Amniotic epithelial cell (primary cell): ENCODE results near the gene LEPROT.

ENCODE experiments used
- DNase-seq: peaks from one replicate; pipeline ENCODE4 v3.0.0-alpha.2; 2010; ENCODE audit warnings: low read depth

Gene LEPROT

GRCh38 chr1:65412256-65412983 is 8.0 kb upstream of the LEPROT start:
- no peak for DNase-seq

- DNase-seq: peak; percentile 56
These were observed 7.5 kb upstream of the LEPROT start for GRCh38 chr1:65412984-65413375.

- no peak for DNase-seq
These were observed 5.9 kb upstream of the LEPROT start for GRCh38 chr1:65414538-65414937.

GRCh38 chr1:65416767-65417166 is 3.7 kb upstream of the LEPROT start:
- no peak for DNase-seq

DNA sequence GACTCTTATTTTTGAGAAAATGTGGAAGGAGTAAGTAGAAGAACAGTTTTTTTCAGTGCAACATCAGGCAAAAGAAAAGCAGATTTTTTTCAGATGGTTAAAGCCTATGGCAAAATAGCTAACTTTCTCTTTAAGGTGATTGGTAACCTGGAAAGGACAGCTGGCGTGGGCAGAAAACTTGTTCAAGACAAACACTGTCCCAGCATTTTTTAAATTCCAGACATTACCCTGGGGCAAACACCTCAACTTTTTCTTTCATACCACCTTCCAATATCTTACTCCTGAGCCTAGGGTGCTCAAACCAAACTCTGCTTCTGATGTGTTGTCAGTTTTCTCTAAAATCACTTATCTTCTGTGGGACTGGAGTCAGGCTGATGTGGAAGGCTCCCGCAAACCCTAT is 2.7 kb upstream of the LEPROT start:
- no peak for DNase-seq

DNA sequence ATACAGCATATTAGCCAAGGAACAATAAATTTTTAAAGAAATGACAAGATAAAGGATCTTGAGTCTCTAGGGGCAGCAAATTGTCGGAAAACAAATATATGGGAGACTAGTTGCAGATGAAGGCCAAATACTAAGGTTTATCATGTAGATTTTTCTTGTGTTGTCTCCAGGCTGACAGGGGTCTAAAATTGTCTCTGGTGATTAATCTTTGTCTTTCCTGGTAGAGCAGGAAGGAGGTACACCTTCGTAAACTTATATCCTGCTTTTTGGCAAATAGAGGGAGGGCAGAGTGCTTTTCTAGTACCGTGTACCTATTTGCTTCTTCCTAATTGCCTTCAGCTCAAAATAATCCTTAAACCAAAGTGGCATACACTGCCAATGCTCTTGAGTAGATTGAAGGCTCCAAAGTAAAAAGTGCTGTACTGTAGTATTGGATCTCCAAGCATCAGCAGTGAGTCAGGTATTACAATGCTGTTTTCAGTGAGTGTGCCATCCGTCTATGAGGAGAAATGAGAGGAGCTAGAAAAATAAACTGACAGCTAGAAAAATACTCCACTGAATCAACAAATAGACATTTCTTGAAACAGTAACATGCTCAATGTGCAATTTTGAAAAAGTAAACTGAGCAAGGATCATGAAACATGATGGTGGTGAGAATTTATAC is 1.8 kb upstream of the LEPROT start:
- no peak for DNase-seq

GRCh38 chr1:65419681-65420589 is 533 bp upstream of the LEPROT start:
- DNase-seq: peak; percentile 97

- peak; percentile 41 for DNase-seq
These were observed 1.0 kb downstream of the LEPROT start for GRCh38 chr1:65421351-65422025.

DNA sequence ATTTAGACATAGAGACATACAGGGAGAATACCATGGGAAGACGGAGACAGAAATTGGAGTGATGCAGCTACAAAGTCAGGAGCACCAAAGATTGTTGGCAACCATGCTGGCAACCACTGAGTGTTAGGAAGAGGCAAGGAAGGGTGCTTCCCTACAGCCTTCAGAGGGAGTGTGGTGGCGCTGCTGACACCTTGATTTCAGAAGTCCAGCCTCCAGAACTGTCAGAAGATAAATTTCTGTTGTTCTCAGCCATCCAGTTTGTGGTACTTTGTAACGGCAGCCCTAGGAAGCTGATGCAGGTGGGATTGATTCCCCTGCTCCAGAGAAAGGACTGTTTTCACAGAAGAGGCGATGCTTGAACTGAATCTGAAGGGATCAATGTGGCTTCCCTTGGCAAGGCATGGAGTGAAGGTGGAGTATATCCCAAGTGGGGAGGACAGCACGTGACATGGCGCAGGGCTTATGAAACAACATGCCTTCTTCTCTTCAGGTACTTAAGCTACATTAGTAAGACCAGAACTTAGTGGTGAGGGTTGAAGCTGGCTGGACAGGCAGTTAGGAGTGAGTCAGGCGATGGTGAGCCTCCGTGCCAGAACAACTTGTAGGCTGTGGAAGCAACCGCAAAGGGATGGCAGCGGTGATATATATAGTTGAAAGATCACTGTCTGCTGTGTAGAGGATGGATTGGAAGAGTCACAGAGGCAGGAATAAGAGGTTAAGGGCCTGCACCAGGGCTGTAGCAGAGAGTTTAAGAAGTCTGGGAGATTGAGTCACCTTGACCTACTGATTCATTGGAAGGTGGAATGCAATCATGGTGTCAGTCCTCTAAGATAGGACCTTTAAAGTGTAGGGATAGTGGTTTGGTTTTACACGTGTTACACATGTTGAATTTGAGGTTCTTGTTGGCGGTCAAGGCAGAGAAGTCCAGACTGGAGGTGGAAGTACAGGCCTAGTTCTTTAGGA is 2.1 kb downstream of the LEPROT start:
- DNase-seq: peak; percentile 96

DNA sequence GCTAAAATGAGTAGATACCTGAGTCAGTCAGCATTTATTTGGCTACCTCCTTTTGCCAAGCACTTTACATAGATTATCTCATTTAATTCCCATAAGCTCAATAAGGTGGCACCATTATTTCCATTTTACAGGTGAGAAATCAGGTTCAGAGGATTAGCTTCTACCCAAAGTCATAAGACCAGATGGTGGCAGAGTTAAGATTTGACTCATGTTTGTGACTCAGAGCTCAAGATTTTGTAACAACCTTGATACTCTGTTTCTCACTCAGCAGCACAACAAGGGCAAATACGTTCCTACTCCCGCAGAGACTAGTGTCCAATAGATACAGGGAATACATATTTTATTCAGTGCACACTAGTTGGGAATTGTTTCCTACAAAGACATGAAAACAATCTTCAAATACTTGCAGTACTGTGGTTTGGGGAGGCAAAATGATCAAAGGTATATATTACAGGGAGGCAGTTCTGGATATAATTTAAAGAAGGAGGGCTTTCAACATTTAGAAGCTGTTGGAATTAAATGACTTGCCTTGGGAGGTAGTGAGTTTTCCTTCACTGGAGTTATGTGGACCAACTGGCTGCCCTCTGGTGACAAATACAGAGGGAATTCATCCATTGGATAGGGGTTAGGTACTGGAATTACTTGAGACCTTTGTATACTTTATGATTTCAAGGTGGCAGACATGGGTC is 3.6 kb downstream of the LEPROT start:
- DNase-seq: peak; percentile 97

DNA sequence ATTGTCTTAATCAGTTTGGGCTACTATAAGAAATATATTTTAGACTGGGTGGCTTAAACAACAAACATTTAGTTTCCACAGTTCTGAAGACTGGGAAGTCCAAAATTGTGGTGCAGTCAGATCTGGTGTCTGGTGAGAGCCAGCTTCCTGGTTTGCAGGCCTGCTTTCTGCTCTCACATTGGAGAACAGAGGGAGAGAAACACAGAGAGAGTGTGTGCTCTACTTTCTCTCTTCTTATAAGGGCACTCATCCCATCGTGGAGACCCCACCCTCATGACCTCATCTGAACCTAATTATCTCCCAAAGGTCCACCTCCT is 4.1 kb downstream of the LEPROT start:
- no peak for DNase-seq

- DNase-seq: no peak
These were observed 4.5 kb downstream of the LEPROT start for GRCh38 chr1:65425006-65425405.

DNA sequence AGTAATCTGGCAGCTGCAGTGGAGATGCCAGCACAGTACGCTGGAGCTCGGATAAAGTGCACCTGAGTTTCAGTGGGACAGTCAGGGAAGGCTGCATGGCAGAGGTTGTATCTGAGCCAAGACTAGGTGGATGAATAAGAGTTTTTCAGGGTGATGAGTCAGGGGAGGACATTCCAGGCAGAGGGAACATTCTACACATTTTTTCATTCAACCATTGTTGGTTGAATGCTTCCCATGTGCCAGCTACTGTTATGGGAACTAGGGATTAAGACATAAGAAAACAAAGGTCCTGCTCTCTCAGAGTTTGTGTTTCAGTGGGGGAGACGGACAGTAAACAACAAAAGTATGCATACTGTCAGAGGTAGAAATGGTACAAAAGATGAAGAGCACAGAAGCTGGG is 5.2 kb downstream of the LEPROT start:
- peak; percentile 96 for DNase-seq

- no peak for DNase-seq
These were observed 8.6 kb downstream of the LEPROT start for GRCh38 chr1:65429078-65429477.

DNA sequence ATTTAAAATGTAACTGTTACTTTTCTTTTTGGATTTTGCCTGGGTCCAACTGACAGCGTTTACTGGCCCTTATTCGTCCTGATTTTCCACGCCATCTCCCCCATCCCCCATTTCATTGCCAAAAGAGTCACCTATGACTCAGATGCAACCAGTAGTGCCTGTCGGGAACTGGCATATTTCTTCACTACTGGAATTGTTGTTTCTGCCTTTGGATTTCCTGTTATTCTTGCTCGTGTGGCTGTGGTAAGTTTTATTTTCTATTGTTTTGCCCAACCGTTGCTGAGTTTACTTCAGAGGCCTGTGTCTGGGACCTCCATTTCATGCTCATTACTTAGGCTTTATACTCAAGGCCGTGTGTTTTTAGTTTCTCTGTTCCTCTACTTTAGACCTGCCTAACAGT is 9.3 kb downstream of the LEPROT start:
- DNase-seq: peak; percentile 94

- peak; percentile 64 for DNase-seq
These were observed 10.7 kb downstream of the LEPROT start for GRCh38 chr1:65431111-65431705.

- DNase-seq: no peak
These were observed 12.4 kb downstream of the LEPROT start for GRCh38 chr1:65432918-65433317.

- DNase-seq: no peak
These were observed 13.8 kb downstream of the LEPROT start for GRCh38 chr1:65434255-65434654.

DNA sequence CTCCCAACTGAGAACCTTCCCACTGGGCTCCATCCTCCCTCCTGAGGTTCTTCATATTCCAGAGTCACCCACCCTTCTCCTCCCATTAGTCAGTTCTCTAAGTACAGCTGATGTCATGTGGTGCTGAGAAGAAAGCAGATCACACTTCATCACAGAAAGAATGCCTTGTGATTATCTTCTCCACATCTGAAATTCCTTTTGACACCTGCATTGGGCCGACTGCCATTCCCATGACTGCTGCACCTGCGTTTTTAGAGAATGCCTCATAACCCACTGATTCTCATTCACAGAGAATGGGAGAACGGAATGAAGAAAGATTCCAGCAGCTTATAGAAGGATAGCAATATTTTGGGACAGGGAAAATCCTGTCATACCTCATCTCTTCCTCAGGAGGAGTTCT is 14.3 kb downstream of the LEPROT start:
- DNase-seq: peak; percentile 61

DNA sequence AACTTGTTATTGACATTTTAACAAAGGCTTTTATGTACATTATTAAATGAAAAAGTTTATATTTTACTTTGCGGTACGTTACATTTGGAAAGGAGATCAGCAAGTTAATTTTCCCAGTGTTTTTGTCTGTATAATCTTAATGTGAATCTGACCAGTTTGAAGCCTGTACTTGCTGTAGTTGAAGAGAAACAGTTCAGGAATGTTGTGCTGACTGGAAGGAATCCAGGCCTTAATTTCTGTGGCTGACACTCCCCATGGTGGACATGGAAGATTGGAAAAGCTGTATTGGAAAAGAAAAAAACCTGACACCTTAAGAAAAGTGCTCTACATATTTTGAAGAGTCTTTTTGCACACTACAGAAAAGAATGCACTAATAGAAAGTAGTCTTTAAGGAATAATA is 15.5 kb downstream of the LEPROT start:
- DNase-seq: peak; percentile 76
